K562 (cell line): Measurements from ENCODE around the gene INVS. TPM values are rescaled to one million over a fixed set of nuclear protein-coding genes. Genes with fewer than 3 reads are reported as not detected.

Experiments
- CBFA2T3 ChIP-seq: fragments of 450-650 bp; IDR thresholded peaks from 2 replicates; pipeline ENCODE4 v1.6.1; 2017
- CEBPB ChIP-seq: fragments of 450-650 bp; IDR thresholded peaks from 2 replicates; pipeline ENCODE4 v1.6.1; 2016; ENCODE audit warnings: missing genetic modification characterization, missing compliant biosample characterization
- FOXJ2 ChIP-seq: fragments of 200-800 bp; sonication (Bioruptor generic); IDR thresholded peaks from 2 replicates; pipeline ENCODE4 v1.6.1; 2016; ENCODE audit warnings: missing genetic modification characterization, missing compliant biosample characterization
- KDM4B ChIP-seq, 2 experiments: fragments of 450-650 bp in 1 of 2; sonication (generic) in 1 of 2; IDR thresholded peaks; 2 replicates each; pipeline ENCODE4 v1.6.1; 2016 to 2017; ENCODE audit warnings: borderline replicate concordance in 2 of 2, antibody characterized with exemption in 1 of 2, low read depth in 1 of 2, mild to moderate bottlenecking in 1 of 2
- LCOR ChIP-seq: sonication (generic); formaldehyde crosslinking; IDR thresholded peaks from 2 replicates; pipeline ENCODE4 v1.8.0; 2022; ENCODE audit warnings: mild to moderate bottlenecking, missing genetic modification reagents
- MEF2A ChIP-seq: IDR thresholded peaks from 2 replicates; pipeline ENCODE4 v1.6.1; 2011; ENCODE audit warnings: low read depth, mild to moderate bottlenecking, low read length, moderate library complexity; ENCODE audit not compliant: control insufficient read depth
- MEIS2 ChIP-seq: fragments of 450-650 bp; IDR thresholded peaks from 2 replicates; pipeline ENCODE4 v1.6.1; 2014; ENCODE audit warnings: mild to moderate bottlenecking; ENCODE audit not compliant: partially characterized antibody
- SOX6 ChIP-seq: fragments of 450-650 bp; IDR thresholded peaks from 2 replicates; pipeline ENCODE4 v1.6.1; 2014; ENCODE audit warnings: mild to moderate bottlenecking
- TAL1 ChIP-seq: fragments of 450-650 bp; IDR thresholded peaks from 2 replicates; pipeline ENCODE4 v1.6.1; 2016; ENCODE audit warnings: mild to moderate bottlenecking
- TEAD1 ChIP-seq, 2 experiments: fragments of 450-650 bp in 1 of 2; sonication (generic) in 1 of 2; formaldehyde crosslinking; IDR thresholded peaks; 2 replicates each; pipeline versions ENCODE4 v1.4.0 to v1.8.0; 2020 to 2022; ENCODE audit warnings: mild to moderate bottlenecking in 2 of 2, missing genetic modification reagents in 1 of 2
- TEAD4 ChIP-seq, 2 experiments: sonication (generic) in 1 of 2; formaldehyde crosslinking in 1 of 2; IDR thresholded peaks; 2 replicates each; pipeline versions ENCODE4 v1.6.1 to v1.8.0; 2012 to 2022; ENCODE audit warnings: borderline replicate concordance in 1 of 2, inconsistent platforms in 1 of 2, low read length in 1 of 2, mild to moderate bottlenecking in 1 of 2, missing genetic modification reagents in 1 of 2
- ZNF408 ChIP-seq: fragments of 250-450 bp; sonication (Bioruptor Pico); IDR thresholded peaks from 2 replicates; pipeline ENCODE4 v1.4.0; 2020; ENCODE audit warnings: low read depth, mild to moderate bottlenecking, moderate library complexity
- polyA plus RNA-seq, 8 experiments: library from polyadenylated mRNA; depleted of rRNA in 4 of 8; stranded (reverse) in 5 of 8; unstranded in 3 of 8; fragments of >200 nt; fragmentation: Nextera tagmentation in 2 of 8; fragmentation: Illumina TruSeq in 1 of 8; extraction: Ambion mirVana in 2 of 8; extraction: Trizol in 1 of 8; gene quantifications; 2 replicates each; pipeline versions ENCODE4 v1.2.1 to v1.2.3, GENCODE V29; 2011 to 2014; ENCODE audit warnings: inconsistent platforms in 1 of 8, missing spikeins in 1 of 8
- total RNA-seq, 7 experiments: library from RNA; depleted of rRNA in 6 of 7; stranded (reverse); fragments of >200 nt in 6 of 7; fragmentation: Illumina TruSeq in 2 of 7; extraction: Trizol in 2 of 7; gene quantifications; 2 replicates each; pipeline versions ENCODE4 v1.2.1 to v1.2.3, GENCODE V29; 2011 to 2021; ENCODE audit warnings: low replicate concordance in 1 of 7
- TF ChIP-seq, protein P1 (sequence below): sonication (generic); formaldehyde crosslinking; IDR thresholded peaks from 2 replicates; pipeline ENCODE4 v1.8.0; 2023; ENCODE audit warnings: missing genetic modification reagents, mild to moderate bottlenecking, borderline replicate concordance

The INVS gene
- total and polyA plus RNA-seq, 9 of the 15 experiments (the other 6 are each of a cell fraction or from before 2014, with no cell fraction given), result 0.77 to 18.5 (median 10.0) TPM

DNA sequence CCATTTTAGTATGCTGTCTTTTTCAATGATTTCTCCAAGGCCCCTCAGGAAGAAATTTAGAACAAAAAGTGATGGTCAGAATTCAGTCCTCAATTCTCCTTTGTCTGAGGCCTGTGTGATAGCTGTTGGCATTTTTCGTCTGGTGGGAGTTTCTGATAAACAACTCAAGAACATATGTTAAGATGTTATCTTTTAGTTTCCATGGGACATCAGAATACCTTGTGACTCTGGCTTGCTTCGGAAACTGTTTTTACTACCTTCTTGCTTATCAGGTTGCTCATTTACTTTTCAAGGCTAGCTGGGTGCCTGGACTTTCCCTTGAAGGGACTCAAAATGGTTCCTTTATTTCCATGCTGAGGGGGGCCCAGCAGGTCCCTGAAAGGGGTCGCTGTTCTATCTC, 97.2 kb downstream of the INVS start (continued):
- TF ChIP-seq, protein P1, sequence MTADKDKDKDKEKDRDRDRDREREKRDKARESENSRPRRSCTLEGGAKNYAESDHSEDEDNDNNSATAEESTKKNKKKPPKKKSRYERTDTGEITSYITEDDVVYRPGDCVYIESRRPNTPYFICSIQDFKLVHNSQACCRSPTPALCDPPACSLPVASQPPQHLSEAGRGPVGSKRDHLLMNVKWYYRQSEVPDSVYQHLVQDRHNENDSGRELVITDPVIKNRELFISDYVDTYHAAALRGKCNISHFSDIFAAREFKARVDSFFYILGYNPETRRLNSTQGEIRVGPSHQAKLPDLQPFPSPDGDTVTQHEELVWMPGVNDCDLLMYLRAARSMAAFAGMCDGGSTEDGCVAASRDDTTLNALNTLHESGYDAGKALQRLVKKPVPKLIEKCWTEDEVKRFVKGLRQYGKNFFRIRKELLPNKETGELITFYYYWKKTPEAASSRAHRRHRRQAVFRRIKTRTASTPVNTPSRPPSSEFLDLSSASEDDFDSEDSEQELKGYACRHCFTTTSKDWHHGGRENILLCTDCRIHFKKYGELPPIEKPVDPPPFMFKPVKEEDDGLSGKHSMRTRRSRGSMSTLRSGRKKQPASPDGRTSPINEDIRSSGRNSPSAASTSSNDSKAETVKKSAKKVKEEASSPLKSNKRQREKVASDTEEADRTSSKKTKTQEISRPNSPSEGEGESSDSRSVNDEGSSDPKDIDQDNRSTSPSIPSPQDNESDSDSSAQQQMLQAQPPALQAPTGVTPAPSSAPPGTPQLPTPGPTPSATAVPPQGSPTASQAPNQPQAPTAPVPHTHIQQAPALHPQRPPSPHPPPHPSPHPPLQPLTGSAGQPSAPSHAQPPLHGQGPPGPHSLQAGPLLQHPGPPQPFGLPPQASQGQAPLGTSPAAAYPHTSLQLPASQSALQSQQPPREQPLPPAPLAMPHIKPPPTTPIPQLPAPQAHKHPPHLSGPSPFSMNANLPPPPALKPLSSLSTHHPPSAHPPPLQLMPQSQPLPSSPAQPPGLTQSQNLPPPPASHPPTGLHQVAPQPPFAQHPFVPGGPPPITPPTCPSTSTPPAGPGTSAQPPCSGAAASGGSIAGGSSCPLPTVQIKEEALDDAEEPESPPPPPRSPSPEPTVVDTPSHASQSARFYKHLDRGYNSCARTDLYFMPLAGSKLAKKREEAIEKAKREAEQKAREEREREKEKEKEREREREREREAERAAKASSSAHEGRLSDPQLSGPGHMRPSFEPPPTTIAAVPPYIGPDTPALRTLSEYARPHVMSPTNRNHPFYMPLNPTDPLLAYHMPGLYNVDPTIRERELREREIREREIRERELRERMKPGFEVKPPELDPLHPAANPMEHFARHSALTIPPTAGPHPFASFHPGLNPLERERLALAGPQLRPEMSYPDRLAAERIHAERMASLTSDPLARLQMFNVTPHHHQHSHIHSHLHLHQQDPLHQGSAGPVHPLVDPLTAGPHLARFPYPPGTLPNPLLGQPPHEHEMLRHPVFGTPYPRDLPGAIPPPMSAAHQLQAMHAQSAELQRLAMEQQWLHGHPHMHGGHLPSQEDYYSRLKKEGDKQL, result no peak
- TF ChIP-seq CEBPB (tag) (no peak), CBFA2T3 (peak; percentile 67), LCOR (CRISPR knock-in tag) (no peak), TAL1 (peak; percentile 51), MEIS2 (peak; percentile 69), SOX6 (peak; percentile 41; the same call in 1 of the 2 replicates), MEF2A (no peak), ZNF408 (CRISPR knock-in tag) (no peak), TEAD4 (IDR thresholded peaks at IDR 0.05; ENCODE audit: low read length) (peak; percentile 59; the same call in 1 of the 2 replicates), TEAD4 (CRISPR knock-in tag; IDR thresholded peaks at IDR 0.05; ENCODE audit: borderline replicate concordance) (no peak), KDM4B (IDR thresholded peaks at IDR 0.05; ENCODE audit: borderline replicate concordance in 2 of 2, low read depth in 1 of 2) (no peak), FOXJ2 (tag) (peak; percentile 91), TEAD1 (CRISPR knock-in tag; IDR thresholded peaks at IDR 0.05) (peak in 1 of 2 experiments; percentile 45; a peak in 1 of 4 replicates)
